NB4 (cell line): ENCODE data around the gene SPG21.

ENCODE experiments used
- MYC ChIP-seq: IDR thresholded peaks from 2 replicates; pipeline ENCODE4 v1.6.1; 2011; ENCODE audit warnings: low read depth, low read length
- POLR2A ChIP-seq: IDR thresholded peaks from 2 replicates; pipeline ENCODE4 v1.6.1; 2011; ENCODE audit warnings: mild to moderate bottlenecking; ENCODE audit not compliant: insufficient read length; ENCODE audit errors: extremely low read depth
- TF ChIP-seq, protein P1 (sequence below): IDR thresholded peaks from one replicate; pipeline ENCODE4 v1.5.1; 2012; ENCODE audit warnings: low read depth, low read length
- TF ChIP-seq, protein P2 (sequence below): IDR thresholded peaks from 2 replicates; pipeline ENCODE4 v1.6.1; 2011; ENCODE audit warnings: low read depth, low read length

- TF ChIP-seq, protein P1, sequence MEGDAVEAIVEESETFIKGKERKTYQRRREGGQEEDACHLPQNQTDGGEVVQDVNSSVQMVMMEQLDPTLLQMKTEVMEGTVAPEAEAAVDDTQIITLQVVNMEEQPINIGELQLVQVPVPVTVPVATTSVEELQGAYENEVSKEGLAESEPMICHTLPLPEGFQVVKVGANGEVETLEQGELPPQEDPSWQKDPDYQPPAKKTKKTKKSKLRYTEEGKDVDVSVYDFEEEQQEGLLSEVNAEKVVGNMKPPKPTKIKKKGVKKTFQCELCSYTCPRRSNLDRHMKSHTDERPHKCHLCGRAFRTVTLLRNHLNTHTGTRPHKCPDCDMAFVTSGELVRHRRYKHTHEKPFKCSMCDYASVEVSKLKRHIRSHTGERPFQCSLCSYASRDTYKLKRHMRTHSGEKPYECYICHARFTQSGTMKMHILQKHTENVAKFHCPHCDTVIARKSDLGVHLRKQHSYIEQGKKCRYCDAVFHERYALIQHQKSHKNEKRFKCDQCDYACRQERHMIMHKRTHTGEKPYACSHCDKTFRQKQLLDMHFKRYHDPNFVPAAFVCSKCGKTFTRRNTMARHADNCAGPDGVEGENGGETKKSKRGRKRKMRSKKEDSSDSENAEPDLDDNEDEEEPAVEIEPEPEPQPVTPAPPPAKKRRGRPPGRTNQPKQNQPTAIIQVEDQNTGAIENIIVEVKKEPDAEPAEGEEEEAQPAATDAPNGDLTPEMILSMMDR = no peak
- TF ChIP-seq, protein P2, sequence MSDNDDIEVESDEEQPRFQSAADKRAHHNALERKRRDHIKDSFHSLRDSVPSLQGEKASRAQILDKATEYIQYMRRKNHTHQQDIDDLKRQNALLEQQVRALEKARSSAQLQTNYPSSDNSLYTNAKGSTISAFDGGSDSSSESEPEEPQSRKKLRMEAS = no peak
- no peak for TF ChIP-seq POLR2A
- no peak for TF ChIP-seq MYC
Observed at GRCh38 chr15:64934023-64934422, 55.7 kb downstream of the SPG21 start.
